HepG2 (cell line): ENCODE data around the gene MRPL20. TPM values are rescaled to one million over a fixed set of nuclear protein-coding genes. Genes with fewer than 3 reads are reported as not detected.

Experiments
- AGO2 ChIP-seq: fragments of 200-400 bp; formaldehyde crosslinking; optimal IDR thresholded peaks from 2 replicates; pipeline ENCODE3; 2017; ENCODE audit warnings: mild to moderate bottlenecking, low read depth, low read length, moderate library complexity
- ATF5 ChIP-seq: sonication (generic); formaldehyde crosslinking; IDR thresholded peaks from 2 replicates; pipeline ENCODE4 v1.4.0; 2020; ENCODE audit warnings: mild to moderate bottlenecking, low read depth, missing genetic modification reagents
- ATM ChIP-seq: fragments of 450-650 bp; IDR thresholded peaks from 2 replicates; pipeline ENCODE4 v1.7.1; 2017; ENCODE audit warnings: mild to moderate bottlenecking, borderline replicate concordance
- CBFB ChIP-seq: sonication (generic); formaldehyde crosslinking; IDR thresholded peaks from 2 replicates; pipeline ENCODE4 v1.4.0; 2020; ENCODE audit warnings: missing genetic modification reagents
- DMAP1 ChIP-seq: IDR thresholded peaks from 2 replicates; pipeline ENCODE4 v1.6.1; 2016
- DNMT3B ChIP-seq: conservative IDR thresholded peaks from 2 replicates; pipeline ENCODE4 v1.6.1; 2016; ENCODE audit warnings: missing biosample characterization, control low read depth
- FOXP4 ChIP-seq: sonication (generic); formaldehyde crosslinking; IDR thresholded peaks from 2 replicates; pipeline ENCODE4 v1.4.0; 2020; ENCODE audit warnings: missing genetic modification reagents
- MNT ChIP-seq: fragments of 450-650 bp; IDR thresholded peaks from 2 replicates; pipeline ENCODE4 v1.6.1; 2016
- MTA3 ChIP-seq: sonication (generic); formaldehyde crosslinking; IDR thresholded peaks from 2 replicates; pipeline ENCODE4 v1.4.0; 2020; ENCODE audit warnings: missing genetic modification reagents
- NR2C2 ChIP-seq: sonication (generic); formaldehyde crosslinking; IDR thresholded peaks from 2 replicates; pipeline ENCODE4 v1.4.0; 2020; ENCODE audit warnings: missing genetic modification reagents, mild to moderate bottlenecking, moderate library complexity, borderline replicate concordance
- PATZ1 ChIP-seq: sonication (generic); formaldehyde crosslinking; IDR thresholded peaks from 2 replicates; pipeline ENCODE4 v1.4.0; 2020; ENCODE audit warnings: missing genetic modification reagents
- PHF21A ChIP-seq: sonication (generic); formaldehyde crosslinking; IDR thresholded peaks from 2 replicates; pipeline ENCODE4 v1.5.0; 2020; ENCODE audit warnings: mild to moderate bottlenecking, missing genetic modification reagents
- RCOR2 ChIP-seq: IDR thresholded peaks from 2 replicates; pipeline ENCODE4 v1.6.1; 2016; ENCODE audit warnings: missing biosample characterization, missing genetic modification reagents
- RORA ChIP-seq: sonication (generic); formaldehyde crosslinking; IDR thresholded peaks from 2 replicates; pipeline ENCODE4 v1.5.0; 2020; ENCODE audit warnings: mild to moderate bottlenecking, missing genetic modification reagents, moderate library complexity
- THAP7 ChIP-seq: sonication (generic); formaldehyde crosslinking; IDR thresholded peaks from 2 replicates; pipeline ENCODE4 v1.8.1; 2023; ENCODE audit warnings: mild to moderate bottlenecking, missing genetic modification reagents
- ZBTB38 ChIP-seq: sonication (generic); formaldehyde crosslinking; IDR thresholded peaks from 2 replicates; pipeline ENCODE4 v1.5.1; 2020; ENCODE audit warnings: mild to moderate bottlenecking, missing genetic modification reagents
- ZBTB39 ChIP-seq: sonication (generic); formaldehyde crosslinking; IDR thresholded peaks from 2 replicates; pipeline ENCODE4 v1.5.0; 2020; ENCODE audit warnings: missing genetic modification reagents
- ZNF292 ChIP-seq: sonication (generic); formaldehyde crosslinking; IDR thresholded peaks from 2 replicates; pipeline ENCODE4 v1.8.1; 2022; ENCODE audit warnings: mild to moderate bottlenecking, low read depth, missing genetic modification reagents, borderline replicate concordance
- ZNF484 ChIP-seq: sonication (generic); formaldehyde crosslinking; IDR thresholded peaks from 2 replicates; pipeline ENCODE4 v1.5.1; 2020; ENCODE audit warnings: mild to moderate bottlenecking, low read depth, missing genetic modification reagents, borderline replicate concordance
- ZNF570 ChIP-seq: sonication (generic); formaldehyde crosslinking; IDR thresholded peaks from 2 replicates; pipeline ENCODE4 v1.4.0; 2020; ENCODE audit warnings: mild to moderate bottlenecking, missing genetic modification reagents, borderline replicate concordance
- polyA plus RNA-seq, 8 experiments: library from polyadenylated mRNA; depleted of rRNA in 3 of 8; stranded (reverse) in 7 of 8; unstranded in 1 of 8; fragments of >200 nt; fragmentation: Illumina TruSeq in 4 of 8; extraction: Trizol in 4 of 8; gene quantifications; 2 replicates each; pipeline versions ENCODE4 v1.2.1 to v1.2.3, GENCODE V29; 2011 to 2016; ENCODE audit warnings: low read depth in 4 of 8, missing spikeins in 1 of 8, mixed read lengths in 1 of 8; ENCODE audit not compliant: insufficient read depth in 1 of 8
- total RNA-seq, 5 experiments: library from RNA; depleted of rRNA; stranded (reverse); fragments of >200 nt; fragmentation: Illumina TruSeq; extraction: Trizol; gene quantifications; 2 replicates each; pipeline ENCODE4 v1.2.3, GENCODE V29; 2016; ENCODE audit warnings: low read depth in 1 of 5

The MRPL20 gene
- total and polyA plus RNA-seq, 2 of the 13 experiments (the other 11 are each of a cell fraction or from before 2014, with no cell fraction given), result 59.2 to 127 TPM

- TF ChIP-seq NR2C2 (CRISPR knock-in tag) (peak; percentile 96), ZBTB39 (CRISPR knock-in tag) (peak; percentile 64; the same call in 1 of the 2 replicates), RCOR2 (peak; percentile 65), AGO2 (no peak), CBFB (peak; percentile 88; the same call in 1 of the 2 replicates), FOXP4 (CRISPR knock-in tag) (peak; percentile 83), ZBTB38 (peak; percentile 64; the same call in 1 of the 2 replicates), ATF5 (CRISPR knock-in tag) (no peak), ZNF292 (CRISPR knock-in tag) (peak; percentile 83; the same call in 1 of the 2 replicates), ATM (no peak), THAP7 (CRISPR knock-in tag) (0 out of 2 replicates have a peak, but pooled peaks have one; percentile 65), DMAP1 (CRISPR knock-in tag) (peak; percentile 67; the same call in 1 of the 2 replicates), PHF21A (CRISPR knock-in tag) (peak; percentile 96), DNMT3B (no peak), ZNF570 (no peak), MTA3 (CRISPR knock-in tag) (no peak), PATZ1 (CRISPR knock-in tag) (peak; percentile 98), ZNF484 (CRISPR knock-in tag) (no peak), MNT (peak; percentile 52), RORA (CRISPR knock-in tag) (no peak)
Measured at GRCh38 chr1:1432951-1433803, 26.1 kb upstream of the MRPL20 start (continued).
